ENCODE results near the gene SH3BGRL. TPM values are rescaled to one million over a fixed set of nuclear protein-coding genes. Genes with fewer than 3 reads are reported as not detected.

Gene SH3BGRL
- total RNA-seq, 2 experiments from 2014 or later: 34.5 to 46.9 TPM

DNA sequence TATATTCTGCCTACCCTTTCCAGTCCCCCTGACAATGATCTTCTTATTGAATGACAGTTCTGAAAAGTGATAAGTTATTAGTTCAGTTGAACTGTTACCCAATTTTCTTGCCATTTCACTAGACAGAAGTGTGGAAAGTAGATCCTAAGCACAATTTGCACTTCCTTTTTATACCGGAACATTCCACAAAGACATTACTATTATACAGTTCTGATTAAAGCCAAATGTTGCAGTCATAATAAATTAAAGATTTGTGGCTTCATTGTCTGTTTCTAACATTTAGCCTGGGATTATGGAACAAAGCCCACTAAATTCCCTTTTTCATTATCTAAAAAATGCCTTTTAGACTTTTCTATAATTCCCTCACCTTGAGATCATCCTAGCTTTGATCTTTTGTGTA lies 13.8 kb downstream of the SH3BGRL start:
- no peaks in the 10 kb centered on the region for H3K27me3 Mint-ChIP-seq
- ATAC-seq (no peak), DNase-seq (no peak)
- H3K9me3 Mint-ChIP-seq (ENCODE audit: low read depth): no peaks in the 10 kb centered on the region
- intact Hi-C loops (cut with DNase I, micrococcal nuclease): no loop called here
- H3K36me3 Mint-ChIP-seq (ENCODE audit: low read depth): peaks cover 25% of the 10 kb centered on the region
- POLR2A ChIA-PET: no interaction called here
- no peak overlapping the region for H3K4me3 Mint-ChIP-seq
- H3K4me1 Mint-ChIP-seq: peaks cover 28% of the 10 kb centered on the region
- CTCF ChIA-PET: no interaction called here
- H3K27ac Mint-ChIP-seq: no peak overlapping the region

GRCh38 chrX:81229229-81229628 lies 27.3 kb downstream of the SH3BGRL start:
- DNase-seq (no peak), ATAC-seq (no peak)
- H3K27ac Mint-ChIP-seq: no peak overlapping the region
- peaks cover 13% of the 10 kb centered on the region for H3K4me1 Mint-ChIP-seq
- H3K4me3 Mint-ChIP-seq: no peak overlapping the region
- intact Hi-C loops (cut with DNase I, micrococcal nuclease): no loop called here
- H3K9me3 Mint-ChIP-seq (ENCODE audit: low read depth): no peaks in the 10 kb centered on the region
- peaks cover 12% of the 10 kb centered on the region for H3K36me3 Mint-ChIP-seq (ENCODE audit: low read depth)
- ChIA-PET POLR2A (no interaction called here), CTCF (no interaction called here)
- H3K27me3 Mint-ChIP-seq: no peaks in the 10 kb centered on the region

- Mint-ChIP-seq H3K27me3 (no peaks in the 10 kb centered on the region), H3K4me3 (no peak overlapping the region), H3K27ac (no peak overlapping the region), H3K9me3 (ENCODE audit: low read depth) (no peaks in the 10 kb centered on the region), H3K4me1 (peaks cover 13% of the 10 kb centered on the region), H3K36me3 (ENCODE audit: low read depth) (peaks cover 13% of the 10 kb centered on the region)
- intact Hi-C loops (cut with DNase I, micrococcal nuclease): no loop called here
- ChIA-PET POLR2A (no interaction called here), CTCF (no interaction called here)
- ATAC-seq (no peak), DNase-seq (no peak)
Observed at GRCh38 chrX:81229901-81230300, 28.0 kb downstream of the SH3BGRL start.

- ATAC-seq (no peak), DNase-seq (no peak)
- no peaks in the 10 kb centered on the region for H3K9me3 Mint-ChIP-seq (ENCODE audit: low read depth)
- no peaks in the 10 kb centered on the region for H3K27me3 Mint-ChIP-seq
- peaks cover 21% of the 10 kb centered on the region for H3K36me3 Mint-ChIP-seq (ENCODE audit: low read depth)
- H3K4me1 Mint-ChIP-seq: peaks cover 13% of the 10 kb centered on the region
- no peak overlapping the region for H3K27ac Mint-ChIP-seq
- POLR2A ChIA-PET: no interaction called here
- CTCF ChIA-PET: no interaction called here
- intact Hi-C loops (cut with DNase I, micrococcal nuclease): no loop called here
- no peak overlapping the region for H3K4me3 Mint-ChIP-seq
Observed at GRCh38 chrX:81231476-81231875, 29.6 kb downstream of the SH3BGRL start.

DNA sequence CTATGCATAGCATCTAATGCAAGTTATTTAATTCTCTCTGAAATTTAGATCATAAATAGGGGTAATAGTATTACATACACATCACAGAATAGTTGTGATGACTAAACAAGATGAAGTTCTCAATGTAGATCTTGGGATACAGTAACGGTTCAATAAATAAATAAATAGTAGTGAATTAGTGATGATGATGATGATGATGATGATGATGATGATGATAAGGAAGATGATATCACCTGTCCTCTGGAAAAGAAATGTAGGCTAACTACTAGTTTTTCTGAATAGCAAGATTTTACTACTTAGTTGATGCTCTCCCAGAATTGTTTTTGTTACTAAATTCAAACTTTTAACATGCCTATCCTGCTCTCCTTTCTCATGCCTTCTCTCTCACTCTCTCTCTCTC lies 30.3 kb downstream of the SH3BGRL start:
- ChIA-PET CTCF (no interaction called here), POLR2A (no interaction called here)
- DNase-seq (no peak), ATAC-seq (no peak)
- Mint-ChIP-seq H3K27ac (peak overlapping the region; percentile 3), H3K4me3 (no peak overlapping the region), H3K27me3 (no peaks in the 10 kb centered on the region), H3K4me1 (peaks cover 13% of the 10 kb centered on the region), H3K36me3 (ENCODE audit: low read depth) (peaks cover 27% of the 10 kb centered on the region), H3K9me3 (ENCODE audit: low read depth) (no peaks in the 10 kb centered on the region)
- intact Hi-C loops (cut with DNase I, micrococcal nuclease): no loop called here

DNA sequence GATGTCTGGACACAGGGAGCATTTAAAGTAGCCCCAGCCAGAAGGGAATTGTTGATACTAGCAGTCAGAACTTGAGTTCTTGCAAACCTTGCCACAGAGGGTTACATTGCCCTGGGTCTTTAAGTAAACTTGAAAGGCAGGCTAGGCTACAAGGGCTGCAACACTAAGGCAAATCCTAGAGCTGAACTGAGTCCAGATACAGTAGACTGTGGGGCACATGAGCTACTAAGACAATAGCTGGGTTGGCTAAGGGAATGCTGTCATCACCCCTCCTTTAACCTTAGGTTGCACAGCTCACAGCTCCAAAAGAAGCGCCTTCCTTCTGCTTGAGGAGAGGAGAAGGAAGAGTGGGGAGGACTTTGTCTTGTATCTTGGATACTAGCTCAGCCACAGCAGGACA lies 35.6 kb downstream of the SH3BGRL start:
- ChIA-PET CTCF (no interaction called here), POLR2A (no interaction called here)
- no peak for ATAC-seq
- intact Hi-C loops (cut with DNase I, micrococcal nuclease): no loop called here
- Mint-ChIP-seq H3K4me3 (no peak overlapping the region), H3K27ac (no peak overlapping the region), H3K9me3 (ENCODE audit: low read depth) (peaks cover 6% of the 10 kb centered on the region), H3K36me3 (ENCODE audit: low read depth) (peaks cover 54% of the 10 kb centered on the region), H3K27me3 (no peaks in the 10 kb centered on the region), H3K4me1 (peaks cover 1% of the 10 kb centered on the region)
- DNase-seq: no peak

DNA sequence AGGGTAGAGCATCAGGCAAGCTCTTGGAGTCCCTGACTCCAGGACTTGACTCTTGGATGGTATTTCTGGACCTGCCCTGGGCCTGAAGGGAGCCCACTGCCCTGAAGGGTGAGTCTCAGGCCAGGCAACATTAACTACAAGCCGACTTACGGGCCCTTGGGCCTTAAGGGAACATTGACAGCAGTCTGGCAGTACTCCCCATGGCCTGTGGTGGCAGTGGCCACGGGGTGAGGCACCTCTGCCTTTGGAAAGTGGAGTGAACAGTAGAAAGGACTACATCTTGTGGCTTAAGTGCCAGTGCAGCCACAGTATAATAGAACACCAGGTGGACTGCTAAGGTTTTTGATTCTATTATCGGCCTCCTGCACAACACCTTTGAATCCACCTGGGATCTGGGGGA lies 36.3 kb downstream of the SH3BGRL start:
- H3K4me1 Mint-ChIP-seq: no peaks in the 10 kb centered on the region
- ATAC-seq: no peak
- no peak for DNase-seq
- peaks cover 6% of the 10 kb centered on the region for H3K9me3 Mint-ChIP-seq (ENCODE audit: low read depth)
- peaks cover 51% of the 10 kb centered on the region for H3K36me3 Mint-ChIP-seq (ENCODE audit: low read depth)
- intact Hi-C loops (cut with DNase I, micrococcal nuclease): no loop called here
- CTCF ChIA-PET: no interaction called here
- H3K27ac Mint-ChIP-seq: no peak overlapping the region
- H3K4me3 Mint-ChIP-seq: no peak overlapping the region
- H3K27me3 Mint-ChIP-seq: no peaks in the 10 kb centered on the region
- POLR2A ChIA-PET: no interaction called here

GRCh38 chrX:81240701-81241331 lies 38.9 kb downstream of the SH3BGRL start:
- Mint-ChIP-seq H3K9me3 (ENCODE audit: low read depth) (peaks cover 6% of the 10 kb centered on the region), H3K27me3 (no peaks in the 10 kb centered on the region), H3K27ac (no peak overlapping the region), H3K4me3 (no peak overlapping the region), H3K4me1 (peaks cover 2% of the 10 kb centered on the region), H3K36me3 (ENCODE audit: low read depth) (peaks cover 39% of the 10 kb centered on the region)
- intact Hi-C loops (cut with DNase I, micrococcal nuclease): no loop called here
- POLR2A ChIA-PET: no interaction called here
- CTCF ChIA-PET: no interaction called here
- DNase-seq (no peak), ATAC-seq (no peak)

- H3K4me3 Mint-ChIP-seq: no peak overlapping the region
- POLR2A ChIA-PET: no interaction called here
- H3K36me3 Mint-ChIP-seq (ENCODE audit: low read depth): peaks cover 33% of the 10 kb centered on the region
- ATAC-seq: no peak
- DNase-seq: no peak
- intact Hi-C loops (cut with DNase I, micrococcal nuclease): no loop called here
- H3K27ac Mint-ChIP-seq: no peak overlapping the region
- peaks cover 2% of the 10 kb centered on the region for H3K4me1 Mint-ChIP-seq
- no peaks in the 10 kb centered on the region for H3K27me3 Mint-ChIP-seq
- peaks cover 6% of the 10 kb centered on the region for H3K9me3 Mint-ChIP-seq (ENCODE audit: low read depth)
- CTCF ChIA-PET: no interaction called here
Observed at GRCh38 chrX:81241753-81242152, 39.9 kb downstream of the SH3BGRL start.

DNA sequence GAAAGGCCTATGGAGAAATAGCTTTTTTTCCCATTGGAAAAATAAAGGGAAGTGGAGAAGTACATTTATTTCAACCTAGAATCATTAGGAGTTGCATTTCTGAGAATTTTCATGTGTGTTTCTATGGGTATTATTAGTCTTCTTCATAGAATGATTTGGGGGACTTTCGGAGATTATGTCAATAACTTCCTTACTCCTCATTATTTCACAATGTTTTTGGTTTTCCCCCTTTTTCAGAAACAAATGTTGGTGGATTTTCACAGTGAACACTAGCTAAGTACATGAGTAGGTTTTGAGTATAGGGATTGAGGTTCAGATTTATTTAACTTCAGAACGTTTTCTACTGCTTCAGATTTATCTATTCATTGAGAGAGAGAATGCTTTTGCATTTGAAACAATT lies 54.0 kb downstream of the SH3BGRL start:
- POLR2A ChIA-PET: no interaction called here
- Mint-ChIP-seq H3K9me3 (ENCODE audit: low read depth) (no peaks in the 10 kb centered on the region), H3K4me1 (peaks cover 22% of the 10 kb centered on the region), H3K4me3 (no peak overlapping the region), H3K36me3 (ENCODE audit: low read depth) (no peaks in the 10 kb centered on the region), H3K27me3 (no peaks in the 10 kb centered on the region), H3K27ac (no peak overlapping the region)
- DNase-seq: no peak
- ATAC-seq: no peak
- intact Hi-C loops (cut with DNase I, micrococcal nuclease): no loop called here
- CTCF ChIA-PET: interaction anchor here (1.2 kb wide), 1 partner anchor 8 kb away, joined by 4 read pairs; no protein-coding TSS in a partner anchor

DNA sequence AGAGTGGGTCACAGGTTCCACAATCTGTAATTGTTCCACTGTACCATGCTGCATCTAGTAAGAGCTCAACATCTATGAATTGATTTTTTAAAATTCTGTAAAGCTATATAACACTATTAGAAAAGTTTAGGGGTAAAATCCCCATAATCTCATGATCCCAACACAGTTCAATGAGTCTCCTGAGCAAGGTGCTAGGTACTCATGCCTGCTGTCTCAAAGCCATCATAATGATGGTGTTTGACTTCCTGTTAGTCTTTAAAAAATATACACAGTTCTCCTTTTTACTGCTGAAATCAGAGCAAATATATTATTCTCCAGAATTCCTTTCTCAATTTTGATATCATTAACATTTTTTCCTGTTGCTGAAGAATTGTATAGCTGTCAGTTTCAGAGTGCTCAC lies 55.9 kb downstream of the SH3BGRL start:
- CTCF ChIA-PET: no interaction called here

GRCh38 chrX:81259020-81259713 lies 57.3 kb downstream of the SH3BGRL start:
- H3K9me3 Mint-ChIP-seq (ENCODE audit: low read depth): no peaks in the 10 kb centered on the region
- CTCF ChIA-PET: no interaction called here
- H3K4me3 Mint-ChIP-seq: no peak overlapping the region
- H3K36me3 Mint-ChIP-seq (ENCODE audit: low read depth): no peaks in the 10 kb centered on the region
- H3K27me3 Mint-ChIP-seq: no peaks in the 10 kb centered on the region
- ATAC-seq: peak; percentile 23
- DNase-seq: no peak
- intact Hi-C loops (cut with DNase I, micrococcal nuclease): no loop called here
- POLR2A ChIA-PET: no interaction called here
- peak overlapping the region; percentile 0 for H3K27ac Mint-ChIP-seq
- peaks cover 25% of the 10 kb centered on the region for H3K4me1 Mint-ChIP-seq

More for the DNA sequence above, 55.9 kb downstream of the SH3BGRL start:
- intact Hi-C loops (cut with DNase I, micrococcal nuclease): no loop called here
- Mint-ChIP-seq H3K27me3 (no peaks in the 10 kb centered on the region), H3K27ac (no peak overlapping the region), H3K4me1 (peaks cover 26% of the 10 kb centered on the region), H3K9me3 (ENCODE audit: low read depth) (no peaks in the 10 kb centered on the region), H3K4me3 (no peak overlapping the region), H3K36me3 (ENCODE audit: low read depth) (no peaks in the 10 kb centered on the region)
- ATAC-seq: no peak
- DNase-seq: no peak
- POLR2A ChIA-PET: no interaction called here

All from activated CD4-positive, alpha-beta T cell treated with anti-CD3 and anti-CD28 coated beads for 36 hours (primary cell).